Activated T-helper 17 cell treated with anti-CD3 and anti-CD28 coated beads, Interleukin-2, amount 50 U/mL, for 72 hours (primary cell): ENCODE results near the gene METAP1. TPM values are rescaled to one million over a fixed set of nuclear protein-coding genes. Genes with fewer than 3 reads are reported as not detected.
"Not testable (repeated sequence)": the region's sequence is repeated elsewhere in the genome, so short reads cannot be mapped to it uniquely, and the experiment has no call there.

Experiments
- ATAC-seq: fragments of 150-1000 bp; cut with Tn5 transposase; replicated peaks from 2 replicates; pipeline ENCODE4 v1.10.0; 2021; ENCODE audit warnings: mild to moderate bottlenecking, moderate library complexity
- H3K27ac Mint-ChIP-seq: one replicate; pipeline ENCODE4 v1.8.0; 2022; ENCODE audit warnings: mixed read lengths
- H3K27me3 Mint-ChIP-seq: one replicate; pipeline ENCODE4 v1.8.0; 2022; ENCODE audit warnings: mixed read lengths
- H3K36me3 Mint-ChIP-seq: one replicate; pipeline ENCODE4 v1.8.0; 2022; ENCODE audit warnings: low read depth, mild to moderate bottlenecking, mixed read lengths
- H3K4me1 Mint-ChIP-seq: one replicate; pipeline ENCODE4 v1.8.0; 2022; ENCODE audit warnings: mixed read lengths
- H3K4me3 Mint-ChIP-seq: one replicate; pipeline ENCODE4 v1.8.0; 2022; ENCODE audit warnings: mild to moderate bottlenecking, mixed read lengths
- H3K9me3 Mint-ChIP-seq: one replicate; pipeline ENCODE4 v1.8.0; 2022; ENCODE audit warnings: mixed read lengths
- total RNA-seq, 2 donors: library from RNA; stranded (reverse); gene quantifications; one replicate each; pipeline ENCODE4 v1.2.3, GENCODE V29; 2022

The METAP1 gene
- total RNA-seq, 2 donors from 2014 or later = 59.6 to 64.1 TPM

DNA sequence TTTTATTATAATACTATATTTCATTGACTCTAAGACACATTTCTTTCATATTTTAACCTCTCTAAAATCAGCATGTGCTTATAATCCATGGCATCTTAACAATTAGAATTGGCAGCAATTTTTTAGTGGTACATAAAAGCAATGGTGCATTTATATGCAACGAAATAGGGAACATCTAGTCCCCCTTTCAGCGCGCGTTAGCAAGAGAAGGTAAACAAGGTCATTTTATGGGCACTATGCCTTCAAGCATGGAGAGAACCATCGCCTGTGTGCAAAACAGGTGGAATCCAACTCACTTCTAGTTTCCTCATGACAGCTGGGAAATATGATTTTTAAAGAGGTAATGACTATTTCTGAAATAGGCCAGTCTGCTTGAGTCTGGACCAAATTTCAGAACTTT is 86.7 kb downstream of the METAP1 start:
- ATAC-seq = no peak
- Mint-ChIP-seq H3K36me3 (peaks cover 94% of the 10 kb centered on the region), H3K27me3 (no peaks in the 10 kb centered on the region), H3K4me1 (peaks cover 13% of the 10 kb centered on the region), H3K4me3 (no peak overlapping the region), H3K27ac (no peak overlapping the region), H3K9me3 (no peaks in the 10 kb centered on the region)

DNA sequence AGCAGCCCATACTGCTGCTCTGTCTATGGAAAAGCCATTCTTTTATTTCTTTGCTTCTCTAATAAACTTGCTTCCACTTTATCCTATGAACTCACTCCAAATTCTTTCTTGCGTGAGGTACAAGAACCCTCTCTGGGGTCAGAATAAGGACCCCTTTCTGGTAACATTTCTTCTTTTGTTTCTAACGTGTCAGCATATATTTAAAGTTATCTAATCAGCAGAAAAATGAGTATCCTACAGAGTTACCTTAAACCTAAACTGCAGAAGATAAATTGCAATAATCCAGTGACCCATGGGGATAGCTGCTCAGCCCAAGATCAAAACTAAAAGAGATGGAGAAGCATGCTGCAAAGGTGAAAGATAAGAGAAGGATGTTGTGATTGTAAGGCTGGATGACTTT is 89.1 kb downstream of the METAP1 start:
- peaks cover 19% of the 10 kb centered on the region for H3K4me1 Mint-ChIP-seq
- no peak overlapping the region for H3K4me3 Mint-ChIP-seq
- no peaks in the 10 kb centered on the region for H3K9me3 Mint-ChIP-seq
- no peak overlapping the region for H3K27ac Mint-ChIP-seq
- no peak for ATAC-seq
- H3K27me3 Mint-ChIP-seq = no peaks in the 10 kb centered on the region
- peaks cover 77% of the 10 kb centered on the region for H3K36me3 Mint-ChIP-seq

DNA sequence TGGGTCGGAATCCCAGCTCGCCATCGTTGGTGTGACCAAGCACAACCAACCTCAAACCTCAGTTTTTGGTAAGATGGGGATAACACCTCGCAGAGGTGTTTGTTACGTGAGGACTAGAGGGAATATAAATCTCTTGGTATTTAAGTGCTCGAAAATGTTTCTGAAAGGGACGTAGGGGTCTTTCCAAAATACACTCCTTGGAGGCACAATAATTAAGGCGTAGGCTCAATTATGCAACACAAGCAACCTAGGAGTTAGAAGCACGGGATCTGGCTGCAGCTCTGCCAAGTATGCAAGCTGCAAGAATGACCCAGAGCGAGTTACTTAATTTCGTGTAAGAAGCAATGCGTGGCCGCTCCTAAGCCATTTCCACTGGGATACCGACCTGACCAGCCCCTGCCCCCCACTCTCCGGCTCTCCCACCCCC is 92.5 kb downstream of the METAP1 start:
- Mint-ChIP-seq H3K27me3 (no peaks in the 10 kb centered on the region), H3K4me3 (peak overlapping the region; percentile 98), H3K9me3 (no peaks in the 10 kb centered on the region), H3K36me3 (peaks cover 42% of the 10 kb centered on the region), H3K4me1 (peaks cover 30% of the 10 kb centered on the region), H3K27ac (peak overlapping the region; percentile 96)
- peak; percentile 24 for ATAC-seq

DNA sequence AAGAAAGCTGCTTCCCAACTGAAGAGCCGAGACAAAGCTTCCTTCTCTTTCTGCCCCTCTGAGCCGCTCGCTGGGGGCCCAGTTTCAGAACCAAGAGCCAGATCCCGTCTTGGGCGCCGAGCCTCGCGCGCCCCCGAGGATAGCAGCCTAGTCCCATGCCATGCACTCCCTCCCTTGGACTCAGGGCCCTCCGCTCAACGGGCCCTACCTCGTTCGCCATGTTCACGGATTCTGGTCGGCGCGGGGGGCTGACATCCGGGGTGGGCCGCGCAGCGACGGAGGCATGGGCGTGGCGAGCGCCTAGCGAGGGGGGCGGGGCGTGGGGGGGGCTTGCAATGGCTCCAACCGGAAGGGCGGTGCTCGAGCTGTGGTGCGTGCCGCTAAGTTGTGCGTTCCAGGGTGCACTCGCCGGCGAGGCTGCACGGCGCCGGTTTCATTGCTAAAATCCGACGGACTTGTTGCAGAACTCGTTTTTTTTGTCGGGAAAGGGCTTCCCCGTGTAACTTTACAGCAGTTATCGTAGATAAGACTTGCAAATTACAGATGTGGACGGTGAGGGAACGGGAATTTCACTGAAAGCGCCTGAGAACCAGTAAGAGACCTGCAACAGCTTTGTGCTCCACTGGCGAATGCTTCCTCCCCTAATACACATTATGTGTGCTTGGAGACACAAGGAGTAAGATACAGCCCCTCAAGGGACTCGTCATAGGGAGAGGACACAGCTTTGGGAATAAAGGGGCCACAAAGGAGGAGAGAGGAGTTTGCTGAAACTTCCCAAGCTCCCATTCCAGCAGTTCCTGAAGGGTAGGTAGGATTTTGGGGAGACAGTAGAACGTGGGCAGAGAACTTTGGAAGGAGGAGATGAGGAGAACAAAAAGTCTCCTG is 93.2 kb downstream of the METAP1 start, which contains the start of gene ADH5:
TSS of gene ADH5 (minus strand) at position 308 of the 885 bp plus-strand sequence. CDS start at position 220, 88 bp downstream.
- no peaks in the 10 kb centered on the region for H3K27me3 Mint-ChIP-seq
- no peaks in the 10 kb centered on the region for H3K9me3 Mint-ChIP-seq
- H3K36me3 Mint-ChIP-seq = peaks cover 35% of the 10 kb centered on the region
- peak within 1 kb of the TSS; percentile 98 for H3K4me3 Mint-ChIP-seq
- peak within 1 kb of the TSS; percentile 96 for H3K27ac Mint-ChIP-seq
- peaks cover 30% of the 10 kb centered on the region for H3K4me1 Mint-ChIP-seq
- ATAC-seq = peak; percentile 97

DNA sequence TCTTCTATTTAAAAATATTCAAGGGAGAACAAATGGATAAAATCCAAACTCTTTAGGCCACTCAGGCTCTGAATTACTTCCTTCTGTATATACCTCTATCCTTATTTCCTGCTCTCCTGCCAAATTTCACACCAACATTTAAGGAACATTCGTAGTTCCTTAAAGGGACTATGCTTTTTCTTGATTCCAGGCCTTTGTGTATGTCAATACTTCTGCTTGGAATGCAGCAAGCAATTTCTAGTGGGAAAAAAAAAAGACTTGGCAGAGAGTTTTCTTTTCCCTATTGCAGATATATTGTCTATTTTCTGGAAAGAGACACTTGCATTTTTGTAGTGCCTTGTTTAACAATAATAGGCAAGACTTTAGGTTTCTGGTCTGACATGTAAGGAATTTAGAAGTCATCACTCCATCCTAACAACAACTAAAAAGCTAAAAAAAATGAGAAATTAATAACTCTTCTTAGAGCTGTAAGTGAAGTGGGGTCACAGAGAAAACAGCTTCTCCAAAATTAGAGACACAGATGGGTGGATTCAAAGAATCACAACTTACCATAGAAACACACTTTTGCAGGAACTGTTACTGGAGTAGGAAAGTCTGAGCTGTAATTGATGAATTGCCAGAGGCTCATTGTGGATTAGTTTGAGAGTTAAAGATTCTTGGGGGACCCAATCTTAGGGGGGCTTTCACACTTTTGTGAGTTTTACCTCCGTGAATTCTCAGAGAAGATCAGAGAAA is 95.1 kb downstream of the METAP1 start:
- Mint-ChIP-seq H3K4me1 (peaks cover 23% of the 10 kb centered on the region), H3K36me3 (peaks cover 16% of the 10 kb centered on the region), H3K27me3 (no peaks in the 10 kb centered on the region), H3K27ac (peak overlapping the region; percentile 96), H3K4me3 (peak overlapping the region; percentile 98), H3K9me3 (no peaks in the 10 kb centered on the region)
- no peak for ATAC-seq

DNA sequence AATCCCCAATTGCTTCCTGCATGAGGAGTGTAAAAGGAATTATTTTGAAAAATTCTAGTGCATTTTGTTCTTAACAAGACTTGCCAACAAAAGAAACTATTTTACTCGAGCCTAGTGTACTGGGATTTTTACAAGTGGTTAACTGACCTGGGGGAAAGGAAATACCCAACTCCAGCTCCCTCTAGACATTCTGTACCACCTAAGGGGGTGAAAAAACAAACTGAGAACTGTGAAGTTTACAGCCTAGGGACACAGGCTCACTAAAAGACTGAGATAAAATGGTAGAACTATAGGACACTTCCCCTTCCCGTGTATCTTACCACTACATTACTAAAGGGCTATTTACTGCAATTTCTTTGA is 95.7 kb downstream of the METAP1 start:
- H3K4me3 Mint-ChIP-seq = peak overlapping the region; percentile 98
- H3K27ac Mint-ChIP-seq = no peak overlapping the region
- H3K9me3 Mint-ChIP-seq = no peaks in the 10 kb centered on the region
- H3K27me3 Mint-ChIP-seq = no peaks in the 10 kb centered on the region
- H3K4me1 Mint-ChIP-seq = peaks cover 22% of the 10 kb centered on the region
- peaks cover 12% of the 10 kb centered on the region for H3K36me3 Mint-ChIP-seq
- no peak for ATAC-seq

DNA sequence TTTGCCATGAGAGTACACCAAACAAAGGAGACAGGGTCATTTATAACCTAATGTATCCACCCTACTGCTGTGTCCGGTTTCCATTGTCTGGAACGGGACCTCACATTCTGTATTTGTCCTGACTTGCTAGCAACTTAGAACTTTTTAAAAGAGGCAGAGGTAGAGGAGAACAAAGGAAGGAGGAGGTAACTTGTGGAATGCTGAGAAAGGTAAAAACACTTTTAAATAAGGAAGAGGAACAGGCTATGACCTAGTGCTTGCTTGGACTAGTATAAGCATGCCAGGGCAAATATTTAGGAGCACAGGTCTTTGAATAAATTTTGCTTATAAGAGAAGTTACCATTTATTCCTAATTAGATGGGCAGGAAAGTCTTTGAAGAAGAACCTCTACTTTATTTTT is 96.3 kb downstream of the METAP1 start:
- H3K27me3 Mint-ChIP-seq, H3K27ac Mint-ChIP-seq, H3K36me3 Mint-ChIP-seq, H3K9me3 Mint-ChIP-seq, ATAC-seq, H3K4me3 Mint-ChIP-seq: not testable (repeated sequence)
- H3K4me1 Mint-ChIP-seq = peaks cover 18% of the 10 kb centered on the region

DNA sequence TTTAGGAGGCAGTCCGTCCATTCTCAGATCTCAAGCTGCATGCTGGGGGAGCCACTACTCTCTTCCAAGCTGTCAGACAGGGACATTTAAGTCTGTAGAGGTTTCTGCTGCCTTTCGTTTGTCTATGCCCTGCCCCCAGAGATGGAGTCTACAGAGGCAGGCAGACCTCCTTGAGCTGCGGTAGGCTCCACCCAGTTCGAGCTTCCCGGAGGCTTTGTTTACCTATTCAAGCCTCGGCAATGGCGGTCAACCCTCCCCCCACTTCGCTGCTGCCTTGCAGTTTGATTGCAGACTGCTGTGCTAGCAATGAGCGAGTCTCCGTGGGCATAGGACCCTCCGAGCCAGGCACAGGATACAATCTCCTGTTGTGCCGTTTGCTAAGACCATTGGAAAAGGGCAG is 103.8 kb downstream of the METAP1 start:
- peaks cover 4% of the 10 kb centered on the region for H3K27me3 Mint-ChIP-seq
- H3K4me1 Mint-ChIP-seq = no peaks in the 10 kb centered on the region
- H3K27ac Mint-ChIP-seq = no peak overlapping the region

DNA sequence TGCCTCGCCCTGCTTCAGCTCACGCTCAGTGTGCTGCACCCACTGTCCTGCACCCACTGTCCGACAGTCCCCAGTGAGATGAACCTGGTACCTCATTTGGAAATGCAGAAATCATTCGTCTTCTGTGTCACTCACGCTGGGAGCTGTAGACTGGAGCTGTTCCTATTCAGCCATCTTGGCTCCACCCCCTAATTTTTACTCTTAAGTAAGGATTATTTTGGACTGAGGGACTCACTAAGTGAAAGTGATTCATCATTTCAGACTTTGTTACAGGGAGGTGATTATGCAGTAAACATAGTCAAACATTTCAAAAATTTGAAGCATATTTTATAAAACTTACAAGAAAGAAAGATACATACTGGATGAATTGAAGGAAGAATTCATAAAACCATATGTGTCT is 104.3 kb downstream of the METAP1 start:
- H3K36me3 Mint-ChIP-seq, H3K4me1 Mint-ChIP-seq, H3K9me3 Mint-ChIP-seq, H3K27me3 Mint-ChIP-seq, H3K4me3 Mint-ChIP-seq, H3K27ac Mint-ChIP-seq, ATAC-seq: not testable (repeated sequence)

More for the DNA sequence above, 103.8 kb downstream of the METAP1 start:
- Mint-ChIP-seq H3K36me3 (no peaks in the 10 kb centered on the region), H3K4me3 (no peak overlapping the region), H3K9me3 (no peaks in the 10 kb centered on the region)
- no peak for ATAC-seq

DNA sequence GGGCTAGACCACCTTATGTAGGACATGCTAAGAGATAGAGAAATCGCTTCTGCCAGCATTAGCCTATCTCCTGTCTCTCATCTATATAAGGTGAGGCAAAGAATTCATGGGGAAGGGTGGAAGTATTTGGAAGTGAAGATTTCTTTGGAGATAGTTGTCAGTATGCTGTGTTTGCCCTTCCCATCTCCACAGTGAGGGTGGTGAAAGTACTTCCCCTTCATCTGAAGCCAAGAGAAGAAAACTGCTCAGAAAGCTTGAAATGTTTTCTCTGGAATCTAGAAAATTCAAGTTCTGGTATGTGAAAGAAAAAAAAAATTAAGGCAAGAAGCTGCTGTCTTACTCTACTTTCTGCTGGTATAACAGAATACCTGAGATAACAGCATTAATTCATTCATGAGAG is 105.4 kb downstream of the METAP1 start:
- H3K36me3 Mint-ChIP-seq = no peaks in the 10 kb centered on the region
- ATAC-seq = no peak
- no peaks in the 10 kb centered on the region for H3K4me1 Mint-ChIP-seq
- H3K9me3 Mint-ChIP-seq = no peaks in the 10 kb centered on the region
- H3K27ac Mint-ChIP-seq = no peak overlapping the region
- H3K27me3 Mint-ChIP-seq = peaks cover 4% of the 10 kb centered on the region
- no peak overlapping the region for H3K4me3 Mint-ChIP-seq

DNA sequence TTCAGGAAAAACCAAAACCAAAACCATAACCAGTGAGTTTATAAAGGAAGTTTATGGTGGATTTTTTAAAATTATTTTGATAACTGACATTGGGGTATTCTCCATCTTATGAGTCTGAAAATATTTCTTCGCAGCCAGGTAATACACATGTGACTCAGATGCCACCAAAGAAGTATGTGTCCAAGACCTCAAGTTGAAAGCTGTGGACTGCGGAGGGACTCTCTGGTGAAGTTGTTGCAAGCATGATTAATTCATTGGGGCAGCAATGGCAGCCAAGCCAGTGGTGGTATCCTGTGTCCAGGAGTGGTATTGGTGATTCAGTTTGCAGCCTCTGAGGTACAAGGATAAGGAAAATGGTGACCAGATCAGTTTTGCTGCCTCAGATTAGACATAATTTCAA is 107.1 kb downstream of the METAP1 start:
- H3K9me3 Mint-ChIP-seq = no peaks in the 10 kb centered on the region
- H3K27me3 Mint-ChIP-seq = peaks cover 4% of the 10 kb centered on the region
- no peak overlapping the region for H3K4me3 Mint-ChIP-seq
- no peaks in the 10 kb centered on the region for H3K36me3 Mint-ChIP-seq
- H3K27ac Mint-ChIP-seq = no peak overlapping the region
- H3K4me1 Mint-ChIP-seq = no peaks in the 10 kb centered on the region
- ATAC-seq = no peak

DNA sequence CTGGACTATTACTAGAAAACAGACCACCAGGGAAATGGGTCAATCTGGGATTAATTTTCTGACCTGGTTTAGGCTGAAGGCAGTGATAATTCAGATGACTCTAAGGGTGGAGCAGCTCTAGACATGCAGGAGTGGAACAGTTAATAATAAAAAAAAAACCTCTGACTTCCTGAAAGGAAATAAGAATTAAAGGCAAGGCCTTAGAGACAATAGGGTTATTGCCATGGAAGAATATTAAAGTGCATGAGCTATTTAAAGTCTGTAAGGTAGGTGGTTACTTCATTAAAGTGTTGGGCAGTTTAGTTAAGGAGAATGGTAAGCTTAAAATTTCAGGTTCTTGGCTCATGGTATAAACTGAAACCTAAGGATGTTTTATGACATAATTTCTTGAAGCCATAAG is 107.6 kb downstream of the METAP1 start:
- H3K36me3 Mint-ChIP-seq = no peaks in the 10 kb centered on the region

DNA sequence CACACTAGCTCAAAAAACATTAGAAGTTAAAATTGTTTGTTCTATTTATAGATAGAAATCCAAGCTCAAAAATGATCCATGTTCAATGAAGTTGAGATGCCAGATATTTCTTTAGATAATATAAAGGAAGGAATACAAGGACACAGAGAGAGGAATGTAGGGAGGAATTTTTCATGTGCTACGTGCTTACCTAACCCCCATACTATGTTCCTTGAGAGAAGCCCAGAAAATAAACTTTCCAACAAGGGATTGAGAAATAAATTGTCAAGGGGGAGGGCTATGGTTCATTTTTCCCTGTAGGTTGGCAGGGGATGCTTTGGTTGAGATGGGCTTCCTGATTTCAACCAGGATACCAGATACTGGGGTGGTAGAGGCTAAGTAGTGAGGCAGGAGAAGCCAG is 108.6 kb downstream of the METAP1 start:
- no peak overlapping the region for H3K4me3 Mint-ChIP-seq
- H3K27me3 Mint-ChIP-seq = peaks cover 4% of the 10 kb centered on the region
- no peak for ATAC-seq
- H3K4me1 Mint-ChIP-seq = peaks cover 3% of the 10 kb centered on the region
- no peak overlapping the region for H3K27ac Mint-ChIP-seq
- no peaks in the 10 kb centered on the region for H3K36me3 Mint-ChIP-seq
- H3K9me3 Mint-ChIP-seq = no peaks in the 10 kb centered on the region

More for the DNA sequence above, 107.6 kb downstream of the METAP1 start:
- ATAC-seq = no peak
- H3K4me1 Mint-ChIP-seq = no peaks in the 10 kb centered on the region
- H3K9me3 Mint-ChIP-seq = no peaks in the 10 kb centered on the region
- no peak overlapping the region for H3K4me3 Mint-ChIP-seq
- no peak overlapping the region for H3K27ac Mint-ChIP-seq
- peaks cover 4% of the 10 kb centered on the region for H3K27me3 Mint-ChIP-seq

DNA sequence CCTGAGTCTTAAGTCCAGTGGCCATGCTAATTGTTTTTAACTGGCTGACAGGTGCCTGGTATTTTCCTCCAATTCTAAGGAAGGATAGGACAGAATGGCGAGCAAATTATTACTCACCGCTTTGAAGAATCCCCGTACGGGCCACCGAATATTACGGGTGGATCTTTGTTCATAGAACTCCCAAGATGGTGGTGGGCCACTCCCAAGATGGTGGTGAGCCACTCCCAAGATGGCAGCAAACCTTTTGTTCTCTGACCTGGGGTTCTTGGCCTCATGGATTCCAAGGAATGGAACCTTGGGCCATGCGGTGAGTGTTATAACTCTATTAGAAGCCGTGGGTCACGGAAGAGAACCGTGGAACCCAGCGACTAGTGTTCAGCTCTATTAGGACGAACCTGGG is 113.8 kb downstream of the METAP1 start:
- not testable (repeated sequence) for H3K27me3 Mint-ChIP-seq, H3K4me1 Mint-ChIP-seq, H3K36me3 Mint-ChIP-seq, H3K9me3 Mint-ChIP-seq, ATAC-seq, H3K27ac Mint-ChIP-seq, H3K4me3 Mint-ChIP-seq
